ENCODE measurements around the gene PICALM. TPM values are rescaled to one million over a fixed set of nuclear protein-coding genes. Genes with fewer than 3 reads are reported as not detected.

PICALM gene
- total RNA-seq, 1 donor from 2014 or later, result 204 TPM

DNA sequence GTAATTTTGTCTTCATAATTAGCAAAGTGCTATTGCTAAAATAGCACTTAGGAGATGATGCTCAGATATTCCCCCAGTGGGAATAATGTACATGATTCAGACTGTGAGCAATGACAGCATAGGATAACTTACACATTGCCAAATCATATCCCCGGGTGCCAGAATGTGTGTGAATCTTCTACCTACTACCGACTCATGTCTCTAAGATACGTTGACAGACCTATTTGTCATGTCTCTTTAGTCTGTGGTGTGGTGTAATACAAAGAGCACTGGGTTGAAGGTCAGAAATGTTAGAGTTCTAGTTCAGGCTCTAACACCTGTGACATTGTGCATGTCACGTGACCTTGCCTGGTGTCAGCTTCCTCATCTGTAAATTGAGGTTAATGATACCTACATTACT, 31.0 kb upstream of the PICALM start:
- H3K9me3 Mint-ChIP-seq, result no peaks in the 10 kb centered on the region
- no peaks in the 10 kb centered on the region for H3K4me1 Mint-ChIP-seq
- Histone ChIP-seq H3K4me2 (no peak overlapping the region), H3K79me2 (ENCODE audit: low read depth) (no peaks in the 10 kb centered on the region), H4K20me1 (ENCODE audit: low read depth) (no peaks in the 10 kb centered on the region), H3K27me3 (no peaks in the 10 kb centered on the region), H2AFZ (replicated peaks) (no peak overlapping the region), H3K36me3 (no peaks in the 10 kb centered on the region), H3F3A (ENCODE audit: low read depth) (no peaks in the 10 kb centered on the region), H3K4me3 (no peak overlapping the region), H3K27ac (no peak overlapping the region), H3K9ac (no peak overlapping the region), H3K4me1 (no peaks in the 10 kb centered on the region), H3K9me3 (ENCODE audit: low read depth) (no peaks in the 10 kb centered on the region)
- no peak for DNase-seq (ENCODE audit: low spot score)
- no peaks in the 10 kb centered on the region for H3K27me3 Mint-ChIP-seq (ENCODE audit: insufficient read depth, low read depth)
- no peak for TF ChIP-seq EZH2phosphoT487 (IDR thresholded peaks at IDR 0.05)
- no peak for TF ChIP-seq EZH2 (IDR thresholded peaks at IDR 0.05)
- no peak for TF ChIP-seq CTCF (IDR thresholded peaks at IDR 0.05)
- H3K27ac Mint-ChIP-seq, result no peak overlapping the region
- no peaks in the 10 kb centered on the region for H3K36me3 Mint-ChIP-seq
- H3K4me3 Mint-ChIP-seq, result no peak overlapping the region

DNA sequence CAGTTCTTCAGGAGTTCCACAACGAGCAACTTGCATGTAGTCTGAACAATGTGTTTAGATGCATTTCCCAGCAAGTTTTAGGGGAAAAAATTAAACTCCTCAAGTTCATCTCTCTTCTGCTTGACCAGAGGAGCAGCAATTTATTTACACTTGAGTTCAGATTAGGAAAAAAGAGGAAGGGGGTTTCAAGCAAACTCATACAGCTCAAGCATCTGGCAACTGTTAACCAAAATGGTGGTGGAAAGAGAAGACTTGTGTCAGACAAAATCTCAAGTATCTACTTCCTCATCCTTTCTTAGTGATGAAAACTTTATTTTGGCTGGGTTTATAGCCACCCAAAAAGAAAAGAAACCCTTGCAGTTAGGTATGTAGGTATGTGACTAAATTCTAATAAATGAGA, 29.1 kb upstream of the PICALM start:
- no peaks in the 10 kb centered on the region for H3K79me2 ChIP-seq (ENCODE audit: low read depth)
- no peaks in the 10 kb centered on the region for H3K4me1 ChIP-seq
- H3K36me3 Mint-ChIP-seq, result no peaks in the 10 kb centered on the region
- H3F3A ChIP-seq (ENCODE audit: low read depth), result no peaks in the 10 kb centered on the region
- H2AFZ ChIP-seq (replicated peaks), result no peak overlapping the region
- TF ChIP-seq EZH2 (IDR thresholded peaks at IDR 0.05) (no peak), CTCF (IDR thresholded peaks at IDR 0.05) (no peak), EZH2phosphoT487 (IDR thresholded peaks at IDR 0.05) (no peak)
- no peak overlapping the region for H3K27ac ChIP-seq
- H3K27me3 Mint-ChIP-seq (ENCODE audit: insufficient read depth, low read depth), result peaks cover 2% of the 10 kb centered on the region
- H3K4me3 ChIP-seq, result no peak overlapping the region
- no peak overlapping the region for H3K27ac Mint-ChIP-seq
- no peak overlapping the region for H3K4me3 Mint-ChIP-seq
- H3K9me3 ChIP-seq (ENCODE audit: low read depth), result no peaks in the 10 kb centered on the region
- no peaks in the 10 kb centered on the region for H3K4me1 Mint-ChIP-seq
- no peaks in the 10 kb centered on the region for H3K9me3 Mint-ChIP-seq
- H3K36me3 ChIP-seq, result no peaks in the 10 kb centered on the region
- H3K27me3 ChIP-seq, result no peaks in the 10 kb centered on the region
- H4K20me1 ChIP-seq (ENCODE audit: low read depth), result no peaks in the 10 kb centered on the region
- no peak overlapping the region for H3K4me2 ChIP-seq
- no peak overlapping the region for H3K9ac ChIP-seq
- no peak for DNase-seq (ENCODE audit: low spot score)

- Histone ChIP-seq H3F3A (ENCODE audit: low read depth) (no peaks in the 10 kb centered on the region), H3K4me3 (no peak overlapping the region), H3K4me1 (no peaks in the 10 kb centered on the region), H3K4me2 (no peak overlapping the region), H4K20me1 (ENCODE audit: low read depth) (no peaks in the 10 kb centered on the region), H2AFZ (replicated peaks) (no peak overlapping the region), H3K36me3 (no peaks in the 10 kb centered on the region), H3K27ac (no peak overlapping the region), H3K9me3 (ENCODE audit: low read depth) (no peaks in the 10 kb centered on the region), H3K27me3 (no peaks in the 10 kb centered on the region), H3K79me2 (ENCODE audit: low read depth) (no peaks in the 10 kb centered on the region), H3K9ac (no peak overlapping the region)
- no peak for TF ChIP-seq EZH2 (IDR thresholded peaks at IDR 0.05)
- no peak for TF ChIP-seq CTCF (IDR thresholded peaks at IDR 0.05)
- no peak for TF ChIP-seq EZH2phosphoT487 (IDR thresholded peaks at IDR 0.05)
- Mint-ChIP-seq H3K36me3 (no peaks in the 10 kb centered on the region), H3K4me3 (no peak overlapping the region), H3K9me3 (no peaks in the 10 kb centered on the region), H3K4me1 (no peaks in the 10 kb centered on the region), H3K27me3 (ENCODE audit: insufficient read depth, low read depth) (peaks cover 2% of the 10 kb centered on the region), H3K27ac (no peak overlapping the region)
- DNase-seq (ENCODE audit: low spot score), result no peak
Observed at GRCh38 chr11:86091566-86091965, 22.7 kb upstream of the PICALM start.

DNA sequence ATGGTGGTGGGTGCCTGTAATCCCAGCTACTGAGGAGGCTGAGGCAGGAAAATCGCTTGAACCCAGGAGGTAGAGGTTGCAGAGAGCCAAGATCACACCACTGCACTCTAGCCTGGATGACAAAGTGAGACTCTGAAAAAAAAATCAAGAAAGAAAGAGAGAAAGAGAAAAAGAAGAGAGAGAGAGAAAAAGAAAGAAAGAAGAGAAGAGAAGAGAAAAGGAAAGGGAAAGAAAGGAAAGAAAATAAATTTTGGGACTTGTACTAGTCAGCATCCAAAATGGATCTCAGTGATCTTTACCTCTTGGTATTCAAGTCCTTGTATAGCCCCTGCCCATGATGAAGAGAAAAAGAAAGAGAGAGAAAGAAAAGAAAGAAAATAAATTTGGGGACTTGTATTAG, 22.2 kb upstream of the PICALM start:
- Mint-ChIP-seq H3K27me3 (ENCODE audit: insufficient read depth, low read depth) (peaks cover 2% of the 10 kb centered on the region), H3K27ac (no peak overlapping the region), H3K4me3 (no peak overlapping the region), H3K4me1 (no peaks in the 10 kb centered on the region), H3K36me3 (no peaks in the 10 kb centered on the region), H3K9me3 (no peaks in the 10 kb centered on the region)
- Histone ChIP-seq H2AFZ (replicated peaks) (no peak overlapping the region), H3K4me1 (no peaks in the 10 kb centered on the region), H3K79me2 (ENCODE audit: low read depth) (no peaks in the 10 kb centered on the region), H3K9me3 (ENCODE audit: low read depth) (no peaks in the 10 kb centered on the region), H3K36me3 (no peaks in the 10 kb centered on the region), H3F3A (ENCODE audit: low read depth) (no peaks in the 10 kb centered on the region), H3K9ac (no peak overlapping the region), H3K4me3 (no peak overlapping the region), H3K27me3 (no peaks in the 10 kb centered on the region), H3K4me2 (no peak overlapping the region), H4K20me1 (ENCODE audit: low read depth) (no peaks in the 10 kb centered on the region), H3K27ac (no peak overlapping the region)
- TF ChIP-seq EZH2phosphoT487 (IDR thresholded peaks at IDR 0.05) (no peak), CTCF (IDR thresholded peaks at IDR 0.05) (no peak), EZH2 (IDR thresholded peaks at IDR 0.05) (no peak)
- no peak for DNase-seq (ENCODE audit: low spot score)

Measured in neural progenitor cell (in vitro differentiated cells).